Measurements from ENCODE around the gene PHAX. TPM values are rescaled to one million over a fixed set of nuclear protein-coding genes. Genes with fewer than 3 reads are reported as not detected.
"Not testable (repeated sequence)": the region's sequence is repeated elsewhere in the genome, so short reads cannot be mapped to it uniquely, and the experiment has no call there.

PHAX gene
- total RNA-seq, 4 donors from 2014 or later, result 21.8 to 55.2 (median 30.2) TPM

DNA sequence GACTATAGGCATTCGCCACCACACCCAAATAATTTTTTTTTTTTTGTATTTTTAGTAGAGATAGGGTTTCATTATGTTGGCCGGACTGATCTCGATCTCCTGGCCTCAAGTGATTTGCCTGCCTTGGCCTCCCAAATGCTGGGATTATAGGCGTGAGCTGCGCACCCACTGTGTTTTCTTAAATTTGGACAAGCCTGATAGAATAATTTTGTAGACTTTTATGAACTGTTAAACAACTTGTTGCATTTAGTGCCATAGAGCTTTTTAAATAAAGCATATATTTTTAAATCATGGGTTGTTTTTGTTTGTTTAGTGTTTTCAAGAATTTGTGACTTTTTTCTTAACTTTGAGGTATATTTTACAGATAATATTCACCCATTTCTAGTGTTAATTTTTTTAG, 4.8 kb downstream of the PHAX start:
- Histone ChIP-seq H3K27me3 (no peaks in the 10 kb centered on the region), H3K36me3 (peaks cover 50% of the 10 kb centered on the region), H3K4me3 (no peak overlapping the region), H3K9me3 (no peaks in the 10 kb centered on the region), H3K4me1 (peaks cover 42% of the 10 kb centered on the region), H3K27ac (no peak overlapping the region)
- TF ChIP-seq EP300 (IDR thresholded peaks at IDR 0.05) (no peak), POLR2AphosphoS5 (IDR thresholded peaks at IDR 0.05) (no peak)
- TF ChIP-seq, protein P1, sequence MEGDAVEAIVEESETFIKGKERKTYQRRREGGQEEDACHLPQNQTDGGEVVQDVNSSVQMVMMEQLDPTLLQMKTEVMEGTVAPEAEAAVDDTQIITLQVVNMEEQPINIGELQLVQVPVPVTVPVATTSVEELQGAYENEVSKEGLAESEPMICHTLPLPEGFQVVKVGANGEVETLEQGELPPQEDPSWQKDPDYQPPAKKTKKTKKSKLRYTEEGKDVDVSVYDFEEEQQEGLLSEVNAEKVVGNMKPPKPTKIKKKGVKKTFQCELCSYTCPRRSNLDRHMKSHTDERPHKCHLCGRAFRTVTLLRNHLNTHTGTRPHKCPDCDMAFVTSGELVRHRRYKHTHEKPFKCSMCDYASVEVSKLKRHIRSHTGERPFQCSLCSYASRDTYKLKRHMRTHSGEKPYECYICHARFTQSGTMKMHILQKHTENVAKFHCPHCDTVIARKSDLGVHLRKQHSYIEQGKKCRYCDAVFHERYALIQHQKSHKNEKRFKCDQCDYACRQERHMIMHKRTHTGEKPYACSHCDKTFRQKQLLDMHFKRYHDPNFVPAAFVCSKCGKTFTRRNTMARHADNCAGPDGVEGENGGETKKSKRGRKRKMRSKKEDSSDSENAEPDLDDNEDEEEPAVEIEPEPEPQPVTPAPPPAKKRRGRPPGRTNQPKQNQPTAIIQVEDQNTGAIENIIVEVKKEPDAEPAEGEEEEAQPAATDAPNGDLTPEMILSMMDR (IDR thresholded peaks at IDR 0.05), result no peak
- WGBS, result 82% methylated on average over 5 of the region's 5 CpGs
- no peak for DNase-seq (ENCODE audit: low spot score in 2 of 2)

DNA sequence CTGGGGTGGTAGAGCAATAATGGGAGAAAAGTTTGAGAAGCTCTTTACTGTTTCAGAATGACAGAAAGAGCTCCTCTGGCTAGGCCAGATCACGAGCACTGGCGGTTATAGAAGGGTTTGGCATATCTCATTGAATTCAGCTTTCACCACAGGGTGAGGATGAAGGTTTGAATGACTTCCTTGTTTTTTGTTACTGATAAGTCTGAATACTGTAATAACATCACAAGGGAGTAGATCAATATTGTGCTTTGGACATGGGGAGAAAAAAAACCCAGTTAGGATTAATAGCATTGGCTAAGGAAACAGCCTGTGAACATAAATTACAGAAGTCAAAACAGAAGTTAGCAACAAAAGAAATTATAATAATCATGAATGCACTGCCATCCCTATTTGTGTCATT, 9.4 kb downstream of the PHAX start:
- DNase-seq (ENCODE audit: low spot score in 2 of 2), result no peak
- Histone ChIP-seq H3K9me3 (no peaks in the 10 kb centered on the region), H3K36me3 (peaks cover 48% of the 10 kb centered on the region), H3K4me3 (no peak overlapping the region), H3K27me3 (no peaks in the 10 kb centered on the region), H3K27ac (no peak overlapping the region), H3K4me1 (peaks cover 15% of the 10 kb centered on the region)
- TF ChIP-seq, protein P1 (IDR thresholded peaks at IDR 0.05), result no peak
- TF ChIP-seq POLR2A (IDR thresholded peaks at IDR 0.05), result no peak
- no peak for TF ChIP-seq EP300 (IDR thresholded peaks at IDR 0.05)
- no peak for TF ChIP-seq POLR2AphosphoS5 (IDR thresholded peaks at IDR 0.05)
- WGBS, result 85% methylated on average over 2 of the region's 2 CpGs

DNA sequence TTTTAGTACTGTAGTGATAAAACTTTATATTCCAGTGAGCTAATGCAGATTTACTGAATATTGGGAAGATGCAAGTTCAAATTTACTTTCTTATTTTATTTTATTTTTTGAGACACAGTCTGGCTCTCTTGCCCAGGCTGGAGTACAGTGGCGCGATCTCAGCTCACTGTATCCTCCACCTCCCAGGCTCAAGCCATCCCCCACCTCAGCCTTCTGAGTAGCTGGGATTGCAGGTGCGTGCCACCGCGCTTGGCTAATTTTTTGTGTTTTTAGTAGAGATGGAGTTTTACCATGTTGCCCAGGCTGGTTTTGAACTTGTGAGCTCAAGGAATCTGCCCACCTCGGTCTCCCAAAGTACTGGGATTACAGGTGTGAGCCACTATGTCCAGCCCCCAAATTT, 9.9 kb downstream of the PHAX start:
- DNase-seq (ENCODE audit: low spot score in 2 of 2), result no peak
- TF ChIP-seq, protein P1 (IDR thresholded peaks at IDR 0.05), result no peak
- TF ChIP-seq POLR2A (IDR thresholded peaks at IDR 0.05) (no peak), EP300 (IDR thresholded peaks at IDR 0.05) (no peak), POLR2AphosphoS5 (IDR thresholded peaks at IDR 0.05) (no peak)
- Histone ChIP-seq H3K36me3 (peaks cover 46% of the 10 kb centered on the region), H3K27ac (no peak overlapping the region), H3K4me1 (peaks cover 12% of the 10 kb centered on the region), H3K9me3 (no peaks in the 10 kb centered on the region), H3K27me3 (no peaks in the 10 kb centered on the region), H3K4me3 (no peak overlapping the region)
- WGBS, result 99% methylated on average over 6 of the region's 6 CpGs

- no peak overlapping the region for H3K27ac ChIP-seq
- 91% methylated on average over 7 of the region's 7 CpGs for WGBS
- H3K36me3 ChIP-seq, result peaks cover 47% of the 10 kb centered on the region
- DNase-seq (ENCODE audit: low spot score in 2 of 2), result no peak
- no peaks in the 10 kb centered on the region for H3K27me3 ChIP-seq
- H3K4me1 ChIP-seq, result no peaks in the 10 kb centered on the region
- TF ChIP-seq, protein P1 (IDR thresholded peaks at IDR 0.05), result no peak
- H3K4me3 ChIP-seq, result no peak overlapping the region
- no peaks in the 10 kb centered on the region for H3K9me3 ChIP-seq
Measured at GRCh38 chr5:126613941-126614592, 13.3 kb downstream of the PHAX start.

DNA sequence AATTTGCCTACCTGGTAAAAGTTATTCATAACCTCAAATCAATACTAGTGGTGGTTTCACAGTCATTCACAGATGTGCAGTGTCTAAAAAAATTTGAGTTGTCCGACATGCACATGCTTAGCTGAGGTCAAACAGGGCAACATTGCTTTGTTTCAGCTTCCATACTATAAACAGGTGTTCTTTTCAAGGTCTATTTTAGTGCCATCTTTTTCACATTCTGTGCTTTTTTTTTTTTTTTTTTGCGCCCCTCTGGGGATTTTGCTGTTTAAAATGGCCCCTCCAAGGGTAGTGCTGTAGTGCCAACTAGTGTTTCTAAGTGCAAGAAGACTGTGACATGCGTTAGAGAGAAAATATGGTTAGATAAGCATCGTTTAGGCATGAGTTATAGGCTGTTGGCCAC, 14.5 kb downstream of the PHAX start:
- no peaks in the 10 kb centered on the region for H3K9me3 ChIP-seq
- H3K4me1 ChIP-seq, result no peaks in the 10 kb centered on the region
- no peak for DNase-seq (ENCODE audit: low spot score in 2 of 2)
- WGBS, result 87% methylated on average over 4 of the region's 4 CpGs
- H3K36me3 ChIP-seq, result peaks cover 43% of the 10 kb centered on the region
- H3K27ac ChIP-seq, result no peak overlapping the region
- no peaks in the 10 kb centered on the region for H3K27me3 ChIP-seq
- H3K4me3 ChIP-seq, result no peak overlapping the region
- TF ChIP-seq POLR2A (IDR thresholded peaks at IDR 0.05) (no peak), EP300 (IDR thresholded peaks at IDR 0.05) (no peak), POLR2AphosphoS5 (IDR thresholded peaks at IDR 0.05) (no peak)
- TF ChIP-seq, protein P1 (IDR thresholded peaks at IDR 0.05), result no peak

DNA sequence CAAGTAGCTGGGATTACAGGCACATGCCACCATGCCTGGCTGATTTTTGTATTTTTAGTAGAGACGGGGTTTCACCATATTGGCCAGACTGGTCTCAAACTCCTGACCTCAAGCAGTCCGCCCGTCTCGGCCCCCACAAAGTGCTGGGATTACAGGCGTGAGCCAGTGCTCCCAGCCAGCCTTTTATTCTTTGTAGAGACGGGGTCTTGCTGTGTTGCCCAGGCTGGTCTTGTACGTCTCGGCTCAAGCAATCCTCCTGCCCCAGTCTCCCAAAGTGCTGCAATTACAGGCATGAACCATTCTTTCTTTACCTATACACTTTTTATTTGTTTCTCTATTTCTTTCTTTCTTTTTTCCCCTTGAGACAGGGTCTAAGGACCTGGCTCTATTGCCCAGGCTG, 16.9 kb downstream of the PHAX start:
- H3K9me3 ChIP-seq; H3K4me1 ChIP-seq; H3K27me3 ChIP-seq; H3K27ac ChIP-seq; DNase-seq (ENCODE audit: low spot score in 2 of 2); H3K4me3 ChIP-seq: not testable (repeated sequence)
- 94% methylated on average over 8 of the region's 8 CpGs for WGBS
- H3K36me3 ChIP-seq, result peaks cover 42% of the 10 kb centered on the region

All from suprapubic skin (tissue), 4 donors.